Astrocyte (in vitro differentiated cells and primary cell): ENCODE measurements around the gene C11orf91. TPM values are rescaled to one million over a fixed set of nuclear protein-coding genes. Genes with fewer than 3 reads are reported as not detected.

Source experiments
- DNase-seq: peaks from one replicate; pipeline ENCODE4 v3.0.0-alpha.2; 2010; ENCODE audit warnings: low read depth
- FAIRE-seq: peaks from 2 replicates; lab custom pipeline; 2011; peaks lifted over from hg19 to GRCh38; lab: Jason Lieb, UNC
- H2AFZ ChIP-seq: 2 replicates; pipeline ENCODE4 v1.6.0; 2012; ENCODE audit warnings: low read depth, low read length, inconsistent platforms
- H3K27ac ChIP-seq: 2 replicates; pipeline ENCODE4 v1.5.1; 2011; ENCODE audit warnings: low read depth, low read length, inconsistent platforms
- H3K27me3 ChIP-seq: 2 replicates; pipeline ENCODE4 v1.6.0; 2011; ENCODE audit warnings: low read length, inconsistent platforms; ENCODE audit not compliant: insufficient read depth
- H3K36me3 ChIP-seq: 2 replicates; pipeline ENCODE4 v1.5.1; 2011; ENCODE audit warnings: low read length, inconsistent platforms; ENCODE audit not compliant: insufficient read depth
- H3K4me1 ChIP-seq: 2 replicates; pipeline ENCODE4 v1.5.1; 2011; ENCODE audit warnings: low read length, inconsistent platforms; ENCODE audit not compliant: insufficient read depth
- H3K4me2 ChIP-seq: 2 replicates; pipeline ENCODE4 v1.6.0; 2012; ENCODE audit warnings: low read length, inconsistent platforms
- H3K4me3 ChIP-seq: 2 replicates; pipeline ENCODE4 v1.5.1; 2011; ENCODE audit warnings: low read depth, mild to moderate bottlenecking, low read length, inconsistent platforms; ENCODE audit not compliant: insufficient read depth
- H3K79me2 ChIP-seq: 2 replicates; pipeline ENCODE4 v1.6.0; 2012; ENCODE audit warnings: mild to moderate bottlenecking, low read length, inconsistent platforms; ENCODE audit not compliant: insufficient read depth
- H3K9ac ChIP-seq: 2 replicates; pipeline ENCODE4 v1.6.0; 2012; ENCODE audit warnings: mild to moderate bottlenecking, low read length, inconsistent platforms
- H3K9me3 ChIP-seq: 2 replicates; pipeline ENCODE4 v1.5.1; 2012; ENCODE audit warnings: low read depth, mild to moderate bottlenecking, low read length, inconsistent platforms; ENCODE audit not compliant: insufficient read depth
- H4K20me1 ChIP-seq: 2 replicates; pipeline ENCODE4 v1.6.0; 2012; ENCODE audit warnings: low read length, inconsistent platforms; ENCODE audit not compliant: insufficient read depth
- H3K27ac Mint-ChIP-seq: one replicate; pipeline ENCODE4 v1.8.0; 2021; ENCODE audit warnings: mild to moderate bottlenecking, mixed read lengths; ENCODE audit not compliant: unreplicated experiment
- H3K27me3 Mint-ChIP-seq: one replicate; pipeline ENCODE4 v1.8.0; 2021; ENCODE audit warnings: low read depth, mixed read lengths; ENCODE audit not compliant: unreplicated experiment
- H3K36me3 Mint-ChIP-seq: one replicate; pipeline ENCODE4 v1.8.0; 2021; ENCODE audit warnings: low read depth, mixed read lengths; ENCODE audit not compliant: unreplicated experiment
- H3K4me1 Mint-ChIP-seq: one replicate; pipeline ENCODE4 v1.8.0; 2021; ENCODE audit warnings: low read depth, mixed read lengths; ENCODE audit not compliant: unreplicated experiment
- H3K4me3 Mint-ChIP-seq: one replicate; pipeline ENCODE4 v1.8.0; 2021; ENCODE audit warnings: mild to moderate bottlenecking, moderate library complexity, mixed read lengths; ENCODE audit not compliant: unreplicated experiment
- H3K9me3 Mint-ChIP-seq: one replicate; pipeline ENCODE4 v1.8.0; 2021; ENCODE audit warnings: mild to moderate bottlenecking, mixed read lengths; ENCODE audit not compliant: unreplicated experiment
- EZH2 ChIP-seq: IDR thresholded peaks from 2 replicates; pipeline ENCODE4 v1.6.1; 2012; ENCODE audit warnings: mild to moderate bottlenecking, low read length, inconsistent platforms; ENCODE audit not compliant: insufficient read depth
- total RNA-seq: library from RNA; stranded (reverse); gene quantifications from 2 replicates; pipeline ENCODE4 v1.2.1, GENCODE V29; 2021
- TF ChIP-seq, protein P1 (sequence below): IDR thresholded peaks from 2 replicates; pipeline ENCODE4 v1.5.1; 2011; ENCODE audit warnings: low read depth, mild to moderate bottlenecking, inconsistent platforms, low read length, moderate library complexity; ENCODE audit not compliant: insufficient read depth

Gene C11orf91
- total RNA-seq, 1 donor from 2014 or later = not detected

DNA sequence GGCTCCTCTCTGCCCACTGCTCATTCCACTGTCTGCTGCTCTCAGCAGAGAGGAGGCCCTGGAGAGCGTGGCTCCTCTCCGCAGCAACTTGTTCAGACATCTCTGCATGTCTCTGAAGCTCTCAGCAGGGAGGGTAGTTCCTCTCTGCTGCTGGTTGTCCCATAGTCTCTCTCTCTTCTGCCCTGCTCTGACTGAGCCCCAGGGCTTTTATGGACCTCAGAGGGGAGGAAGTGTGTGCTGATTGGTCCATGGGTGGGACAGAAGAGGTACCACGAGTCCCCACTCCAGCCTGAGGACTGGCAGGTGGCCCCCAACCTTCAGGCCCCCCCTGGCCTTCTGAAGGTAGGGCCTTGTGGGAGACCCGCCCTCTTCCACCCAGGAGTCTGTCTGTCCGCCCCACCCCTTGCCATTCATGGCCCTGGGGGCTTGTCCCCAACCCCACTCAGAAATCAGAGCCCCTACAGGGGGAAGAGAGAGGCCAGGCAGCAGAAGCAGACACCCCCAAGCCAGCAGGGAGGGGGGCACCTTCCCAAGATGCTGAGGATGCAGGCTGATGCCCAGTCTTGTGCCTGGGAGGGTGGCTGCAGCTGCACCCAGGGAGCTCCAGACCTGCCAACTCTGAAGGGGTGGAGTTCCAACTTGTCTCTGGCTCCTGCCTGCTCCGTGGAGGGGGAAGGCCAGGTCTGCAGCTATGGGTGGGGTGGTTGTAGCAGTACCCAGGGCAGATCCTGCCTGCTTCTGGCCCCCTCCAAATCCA lies 35.1 kb downstream of the C11orf91 start:
- no peaks in the 10 kb centered on the region for H3K27me3 Mint-ChIP-seq
- H3K4me3 Mint-ChIP-seq = no peak overlapping the region
- peaks cover 3% of the 10 kb centered on the region for H3K9me3 Mint-ChIP-seq
- Histone ChIP-seq H3K27ac (no peak overlapping the region), H2AFZ (no peak overlapping the region), H3K36me3 (peaks cover 23% of the 10 kb centered on the region), H3K9me3 (no peaks in the 10 kb centered on the region), H3K4me2 (no peak overlapping the region), H3K4me1 (peaks cover 10% of the 10 kb centered on the region), H3K9ac (no peak overlapping the region), H3K27me3 (no peaks in the 10 kb centered on the region), H3K79me2 (no peaks in the 10 kb centered on the region), H4K20me1 (no peaks in the 10 kb centered on the region), H3K4me3 (no peak overlapping the region)
- DNase-seq (no peak), FAIRE-seq (no peak)
- peaks cover 21% of the 10 kb centered on the region for H3K36me3 Mint-ChIP-seq
- no peak for TF ChIP-seq EZH2
- TF ChIP-seq, protein P1, sequence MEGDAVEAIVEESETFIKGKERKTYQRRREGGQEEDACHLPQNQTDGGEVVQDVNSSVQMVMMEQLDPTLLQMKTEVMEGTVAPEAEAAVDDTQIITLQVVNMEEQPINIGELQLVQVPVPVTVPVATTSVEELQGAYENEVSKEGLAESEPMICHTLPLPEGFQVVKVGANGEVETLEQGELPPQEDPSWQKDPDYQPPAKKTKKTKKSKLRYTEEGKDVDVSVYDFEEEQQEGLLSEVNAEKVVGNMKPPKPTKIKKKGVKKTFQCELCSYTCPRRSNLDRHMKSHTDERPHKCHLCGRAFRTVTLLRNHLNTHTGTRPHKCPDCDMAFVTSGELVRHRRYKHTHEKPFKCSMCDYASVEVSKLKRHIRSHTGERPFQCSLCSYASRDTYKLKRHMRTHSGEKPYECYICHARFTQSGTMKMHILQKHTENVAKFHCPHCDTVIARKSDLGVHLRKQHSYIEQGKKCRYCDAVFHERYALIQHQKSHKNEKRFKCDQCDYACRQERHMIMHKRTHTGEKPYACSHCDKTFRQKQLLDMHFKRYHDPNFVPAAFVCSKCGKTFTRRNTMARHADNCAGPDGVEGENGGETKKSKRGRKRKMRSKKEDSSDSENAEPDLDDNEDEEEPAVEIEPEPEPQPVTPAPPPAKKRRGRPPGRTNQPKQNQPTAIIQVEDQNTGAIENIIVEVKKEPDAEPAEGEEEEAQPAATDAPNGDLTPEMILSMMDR = no peak
- H3K4me1 Mint-ChIP-seq = peaks cover 12% of the 10 kb centered on the region
- no peak overlapping the region for H3K27ac Mint-ChIP-seq

DNA sequence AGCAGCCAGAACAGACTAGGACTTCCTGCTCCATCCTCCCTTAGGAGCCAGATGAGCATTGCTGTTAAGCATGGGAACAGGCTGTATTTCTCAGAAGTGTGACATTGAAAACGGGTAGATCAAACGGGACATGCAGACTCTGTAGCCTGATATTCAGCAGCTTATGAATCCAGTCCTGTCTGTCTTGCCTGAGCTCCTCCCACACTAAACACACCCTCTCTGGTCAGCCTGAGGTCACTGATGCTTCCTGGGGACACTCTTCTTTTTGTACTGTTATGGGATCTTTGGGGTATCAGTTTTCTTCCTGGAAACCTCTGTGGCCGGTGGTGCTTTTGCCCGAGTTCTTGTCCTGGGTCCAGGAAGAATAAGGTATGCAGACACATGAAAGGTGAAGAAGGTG lies 35.8 kb downstream of the C11orf91 start:
- Histone ChIP-seq H3K4me3 (no peak overlapping the region), H3K27ac (no peak overlapping the region), H3K4me1 (peaks cover 3% of the 10 kb centered on the region), H3K79me2 (no peaks in the 10 kb centered on the region), H3K36me3 (peaks cover 23% of the 10 kb centered on the region), H2AFZ (no peak overlapping the region), H3K4me2 (no peak overlapping the region), H4K20me1 (no peaks in the 10 kb centered on the region), H3K9ac (no peak overlapping the region), H3K27me3 (no peaks in the 10 kb centered on the region), H3K9me3 (no peaks in the 10 kb centered on the region)
- Mint-ChIP-seq H3K27me3 (no peaks in the 10 kb centered on the region), H3K4me1 (peaks cover 5% of the 10 kb centered on the region), H3K27ac (no peak overlapping the region), H3K9me3 (peaks cover 3% of the 10 kb centered on the region), H3K4me3 (no peak overlapping the region), H3K36me3 (peaks cover 21% of the 10 kb centered on the region)
- no peak for DNase-seq
- FAIRE-seq = no peak
- TF ChIP-seq, protein P1 = no peak
- no peak for TF ChIP-seq EZH2

DNA sequence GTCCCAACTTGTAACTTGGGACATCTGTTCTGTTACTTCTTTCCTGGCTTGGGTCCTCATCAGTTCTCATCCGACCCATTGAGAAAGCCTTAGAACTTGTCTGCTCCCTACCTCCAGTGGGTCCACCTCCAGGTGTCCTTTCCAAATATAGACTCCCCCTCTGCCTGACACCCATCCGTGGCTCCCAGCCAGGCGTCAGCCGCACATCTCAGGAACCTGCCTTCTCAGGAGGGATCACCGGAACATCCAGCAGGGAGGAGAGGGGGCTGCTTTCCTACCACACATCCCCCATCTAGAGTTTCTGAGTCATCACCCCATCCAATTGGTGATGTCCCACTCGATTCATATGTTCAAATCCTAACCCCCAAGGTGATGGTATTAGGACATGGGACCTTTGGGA lies 36.5 kb downstream of the C11orf91 start:
- no peaks in the 10 kb centered on the region for H3K4me1 Mint-ChIP-seq
- TF ChIP-seq EZH2 = no peak
- TF ChIP-seq, protein P1 = no peak
- Histone ChIP-seq H3K36me3 (peaks cover 23% of the 10 kb centered on the region), H3K4me3 (no peak overlapping the region), H3K27me3 (no peaks in the 10 kb centered on the region), H2AFZ (no peak overlapping the region), H3K9me3 (no peaks in the 10 kb centered on the region), H3K9ac (no peak overlapping the region), H3K4me2 (no peak overlapping the region), H3K27ac (no peak overlapping the region), H3K79me2 (no peaks in the 10 kb centered on the region), H3K4me1 (no peaks in the 10 kb centered on the region), H4K20me1 (no peaks in the 10 kb centered on the region)
- no peak overlapping the region for H3K4me3 Mint-ChIP-seq
- no peaks in the 10 kb centered on the region for H3K27me3 Mint-ChIP-seq
- peaks cover 3% of the 10 kb centered on the region for H3K9me3 Mint-ChIP-seq
- FAIRE-seq (no peak), DNase-seq (no peak)
- H3K27ac Mint-ChIP-seq = peak overlapping the region; percentile 62
- peaks cover 21% of the 10 kb centered on the region for H3K36me3 Mint-ChIP-seq
